MM.1S (cell line): ENCODE measurements around the gene SBSN.

Experiments used
- DNase-seq: peaks from one replicate; pipeline ENCODE4 v3.0.0-alpha.2; 2015
- H2AFZ ChIP-seq: fragments of 300-600 bp; sonication (generic); 2 replicates; pipeline ENCODE4 v1.6.0; 2016; ENCODE audit warnings: antibody characterized with exemption, low read length
- H3F3A ChIP-seq: fragments of 300-600 bp; sonication (generic); 2 replicates; pipeline ENCODE4 v1.6.1; 2016; ENCODE audit warnings: mild to moderate bottlenecking, antibody characterized with exemption, low read length, moderate library complexity, mixed read lengths; ENCODE audit not compliant: insufficient read depth
- H3K27ac ChIP-seq: fragments of 300-600 bp; sonication (generic); 2 replicates; pipeline ENCODE4 v1.5.1; 2016; ENCODE audit warnings: mild to moderate bottlenecking, low read length
- H3K27me3 ChIP-seq: fragments of 300-600 bp; sonication (generic); replicated peaks from 2 replicates; pipeline ENCODE4 v1.6.0; 2016; ENCODE audit warnings: low read length; ENCODE audit not compliant: insufficient read depth
- H3K36me3 ChIP-seq: fragments of 300-600 bp; sonication (generic); replicated peaks from 2 replicates; pipeline ENCODE4 v1.6.1; 2016; ENCODE audit warnings: mild to moderate bottlenecking, low read length, mixed read lengths; ENCODE audit not compliant: insufficient read depth
- H3K4me1 ChIP-seq: fragments of 300-600 bp; sonication (generic); 2 replicates; pipeline ENCODE4 v1.6.1; 2016; ENCODE audit warnings: low read length, mixed read lengths
- H3K4me2 ChIP-seq: fragments of 300-600 bp; sonication (generic); 2 replicates; pipeline ENCODE4 v1.6.0; 2016; ENCODE audit warnings: low read depth, low read length
- H3K4me3 ChIP-seq: fragments of 300-600 bp; sonication (generic); 2 replicates; pipeline ENCODE4 v1.5.1; 2016; ENCODE audit warnings: low read length, mixed read lengths
- H3K79me2 ChIP-seq: fragments of 300-600 bp; sonication (generic); 2 replicates; pipeline ENCODE4 v1.6.1; 2016; ENCODE audit warnings: mixed run types, low read length, mixed read lengths
- H3K9ac ChIP-seq: fragments of 300-600 bp; sonication (generic); 2 replicates; pipeline ENCODE4 v1.6.1; 2016; ENCODE audit warnings: low read length, mixed read lengths
- H3K9me2 ChIP-seq: fragments of 300-600 bp; sonication (generic); replicated peaks from 2 replicates; pipeline ENCODE4 v1.6.1; 2016; ENCODE audit warnings: mild to moderate bottlenecking, low read length, mixed read lengths; ENCODE audit not compliant: insufficient read depth
- H3K9me3 ChIP-seq: fragments of 300-600 bp; sonication (generic); replicated peaks from 2 replicates; pipeline ENCODE4 v1.6.1; 2016; ENCODE audit warnings: mild to moderate bottlenecking, low read length, mixed read lengths; ENCODE audit not compliant: insufficient read depth
- H4K20me1 ChIP-seq: fragments of 300-600 bp; sonication (generic); 2 replicates; pipeline ENCODE4 v1.6.1; 2016; ENCODE audit warnings: mild to moderate bottlenecking, low read length, moderate library complexity, mixed read lengths; ENCODE audit not compliant: insufficient read depth
- EZH2 ChIP-seq: fragments of 300-600 bp; sonication (generic); optimal IDR thresholded peaks from 2 replicates; pipeline ENCODE3; 2017; ENCODE audit warnings: low read depth, mild to moderate bottlenecking, antibody characterized with exemption, low read length, mixed read lengths
- EZH2phosphoT487 ChIP-seq: fragments of 300-600 bp; sonication (generic); IDR thresholded peaks from 2 replicates; pipeline ENCODE4 v1.6.1; 2018; ENCODE audit warnings: antibody characterized with exemption, low read length
- TF ChIP-seq, protein P1 (sequence below): fragments of 300-600 bp; sonication (generic); IDR thresholded peaks from 2 replicates; pipeline ENCODE4 v1.5.1; 2016; ENCODE audit warnings: antibody characterized with exemption, low read length, mixed read lengths

SBSN gene

GRCh38 chr19:35539850-35540249 is 11.7 kb upstream of the SBSN start:
- no peaks in the 10 kb centered on the region for H3K9me3 ChIP-seq
- TF ChIP-seq EZH2phosphoT487 (no peak), EZH2 (no peak)
- TF ChIP-seq, protein P1, sequence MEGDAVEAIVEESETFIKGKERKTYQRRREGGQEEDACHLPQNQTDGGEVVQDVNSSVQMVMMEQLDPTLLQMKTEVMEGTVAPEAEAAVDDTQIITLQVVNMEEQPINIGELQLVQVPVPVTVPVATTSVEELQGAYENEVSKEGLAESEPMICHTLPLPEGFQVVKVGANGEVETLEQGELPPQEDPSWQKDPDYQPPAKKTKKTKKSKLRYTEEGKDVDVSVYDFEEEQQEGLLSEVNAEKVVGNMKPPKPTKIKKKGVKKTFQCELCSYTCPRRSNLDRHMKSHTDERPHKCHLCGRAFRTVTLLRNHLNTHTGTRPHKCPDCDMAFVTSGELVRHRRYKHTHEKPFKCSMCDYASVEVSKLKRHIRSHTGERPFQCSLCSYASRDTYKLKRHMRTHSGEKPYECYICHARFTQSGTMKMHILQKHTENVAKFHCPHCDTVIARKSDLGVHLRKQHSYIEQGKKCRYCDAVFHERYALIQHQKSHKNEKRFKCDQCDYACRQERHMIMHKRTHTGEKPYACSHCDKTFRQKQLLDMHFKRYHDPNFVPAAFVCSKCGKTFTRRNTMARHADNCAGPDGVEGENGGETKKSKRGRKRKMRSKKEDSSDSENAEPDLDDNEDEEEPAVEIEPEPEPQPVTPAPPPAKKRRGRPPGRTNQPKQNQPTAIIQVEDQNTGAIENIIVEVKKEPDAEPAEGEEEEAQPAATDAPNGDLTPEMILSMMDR: no peak
- peaks cover 11% of the 10 kb centered on the region for H3K79me2 ChIP-seq
- H3K4me1 ChIP-seq: peaks cover 5% of the 10 kb centered on the region; the same call in 1 of the 2 replicates
- no peaks in the 10 kb centered on the region for H3K36me3 ChIP-seq
- no peak overlapping the region for H3K27ac ChIP-seq
- H4K20me1 ChIP-seq: no peaks in the 10 kb centered on the region
- peaks cover 24% of the 10 kb centered on the region for H3K27me3 ChIP-seq
- H2AFZ ChIP-seq: no peak overlapping the region
- no peak for DNase-seq
- no peak overlapping the region for H3K4me2 ChIP-seq
- H3K9ac ChIP-seq: no peak overlapping the region
- no peak overlapping the region for H3K4me3 ChIP-seq
- no peaks in the 10 kb centered on the region for H3F3A ChIP-seq
- no peaks in the 10 kb centered on the region for H3K9me2 ChIP-seq

GRCh38 chr19:35539314-35539713 is 11.2 kb upstream of the SBSN start:
- H3K9ac ChIP-seq: no peak overlapping the region
- TF ChIP-seq EZH2phosphoT487: no peak
- TF ChIP-seq, protein P1: no peak
- no peak for TF ChIP-seq EZH2
- no peaks in the 10 kb centered on the region for H3K36me3 ChIP-seq
- no peaks in the 10 kb centered on the region for H3K9me2 ChIP-seq
- H3K4me3 ChIP-seq: no peak overlapping the region
- peaks cover 6% of the 10 kb centered on the region; the same call in 1 of the 2 replicates for H3K79me2 ChIP-seq
- no peaks in the 10 kb centered on the region for H3F3A ChIP-seq
- H3K4me2 ChIP-seq: no peak overlapping the region
- H3K9me3 ChIP-seq: no peaks in the 10 kb centered on the region
- DNase-seq: no peak
- peaks cover 1% of the 10 kb centered on the region; the same call in 1 of the 2 replicates for H3K4me1 ChIP-seq
- H2AFZ ChIP-seq: no peak overlapping the region
- H4K20me1 ChIP-seq: no peaks in the 10 kb centered on the region
- peaks cover 29% of the 10 kb centered on the region for H3K27me3 ChIP-seq
- no peak overlapping the region for H3K27ac ChIP-seq

- DNase-seq: no peak
- H3K4me1 ChIP-seq: no peaks in the 10 kb centered on the region
- TF ChIP-seq EZH2: no peak
- TF ChIP-seq, protein P1: no peak
- TF ChIP-seq EZH2phosphoT487: no peak
- no peak overlapping the region for H3K4me3 ChIP-seq
- no peaks in the 10 kb centered on the region for H3K9me2 ChIP-seq
- no peaks in the 10 kb centered on the region for H3K36me3 ChIP-seq
- H3K4me2 ChIP-seq: no peak overlapping the region
- H4K20me1 ChIP-seq: no peaks in the 10 kb centered on the region
- H3K27me3 ChIP-seq: peaks cover 72% of the 10 kb centered on the region
- H3F3A ChIP-seq: no peaks in the 10 kb centered on the region
- H3K79me2 ChIP-seq: no peaks in the 10 kb centered on the region
- H3K9me3 ChIP-seq: no peaks in the 10 kb centered on the region
- H3K9ac ChIP-seq: no peak overlapping the region
- H2AFZ ChIP-seq: no peak overlapping the region
- no peak overlapping the region for H3K27ac ChIP-seq
Measured at GRCh38 chr19:35534803-35535480, 6.8 kb upstream of the SBSN start.
